Hepatocyte (in vitro differentiated cells): ENCODE data around the gene CHID1.

Source experiments
- EZH2 ChIP-seq: fragments of 200-600 bp; sonication (generic); IDR thresholded peaks from 2 replicates; pipeline ENCODE4 v1.6.1; 2016; ENCODE audit warnings: antibody characterized with exemption, mild to moderate bottlenecking, borderline replicate concordance
- EZH2phosphoT487 ChIP-seq: fragments of 200-600 bp; sonication (generic); IDR thresholded peaks from one replicate; pipeline ENCODE4 v1.6.1; 2018; ENCODE audit warnings: antibody characterized with exemption, mild to moderate bottlenecking, low read depth, moderate library complexity; ENCODE audit not compliant: unreplicated experiment, severe bottlenecking
- TF ChIP-seq, protein P1 (sequence below): fragments of 200-600 bp; sonication (generic); IDR thresholded peaks from 2 replicates; pipeline ENCODE4 v1.5.1; 2016; ENCODE audit warnings: antibody characterized with exemption, mild to moderate bottlenecking; ENCODE audit not compliant: poor library complexity

DNA sequence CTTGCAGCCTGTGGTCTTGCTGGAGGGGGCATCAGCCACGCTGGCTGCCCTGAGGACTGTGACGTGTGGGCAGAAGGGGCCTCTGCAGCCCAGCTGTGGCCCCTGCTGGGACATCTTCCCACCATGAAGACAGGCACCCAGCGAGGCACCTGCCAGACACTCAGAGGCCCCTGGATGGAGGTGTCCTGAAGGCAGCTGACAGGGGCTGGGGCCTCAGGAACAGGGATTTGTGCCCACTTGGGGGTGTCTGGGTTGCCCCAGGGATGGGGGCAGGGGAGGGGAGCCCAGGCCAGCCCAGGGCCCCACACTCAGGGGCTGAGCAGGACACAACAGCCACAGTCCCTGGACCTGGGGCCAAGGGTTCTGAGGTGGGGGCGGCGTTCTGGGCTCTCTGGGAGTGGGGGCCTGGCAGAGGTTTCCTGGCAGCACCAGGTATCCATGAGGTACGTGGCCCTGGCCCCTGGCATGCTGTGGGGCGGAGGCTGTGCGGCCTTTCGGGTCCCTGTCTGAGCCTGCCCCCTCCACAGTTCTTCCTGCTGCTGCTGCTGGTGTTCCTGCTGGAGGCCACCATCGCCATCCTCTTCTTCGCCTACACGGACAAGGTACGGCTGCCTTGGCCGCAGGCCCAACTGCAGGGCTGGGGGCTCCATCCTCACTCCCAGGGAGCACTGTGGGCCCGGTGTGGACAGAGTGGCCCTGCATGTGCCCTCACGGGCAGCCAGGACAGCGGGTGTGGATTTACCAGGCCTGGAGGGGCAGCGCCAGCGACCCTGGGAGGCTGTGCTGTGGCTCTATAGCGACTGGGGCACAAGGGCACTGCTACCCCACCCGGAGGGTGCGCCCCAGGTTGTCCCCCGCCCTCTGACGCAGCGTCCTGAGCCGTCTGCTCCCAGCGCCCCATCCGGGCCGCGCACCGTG is 46.4 kb downstream of the CHID1 start:
- TF ChIP-seq EZH2 = no peak
- no peak for TF ChIP-seq EZH2phosphoT487
- TF ChIP-seq, protein P1, sequence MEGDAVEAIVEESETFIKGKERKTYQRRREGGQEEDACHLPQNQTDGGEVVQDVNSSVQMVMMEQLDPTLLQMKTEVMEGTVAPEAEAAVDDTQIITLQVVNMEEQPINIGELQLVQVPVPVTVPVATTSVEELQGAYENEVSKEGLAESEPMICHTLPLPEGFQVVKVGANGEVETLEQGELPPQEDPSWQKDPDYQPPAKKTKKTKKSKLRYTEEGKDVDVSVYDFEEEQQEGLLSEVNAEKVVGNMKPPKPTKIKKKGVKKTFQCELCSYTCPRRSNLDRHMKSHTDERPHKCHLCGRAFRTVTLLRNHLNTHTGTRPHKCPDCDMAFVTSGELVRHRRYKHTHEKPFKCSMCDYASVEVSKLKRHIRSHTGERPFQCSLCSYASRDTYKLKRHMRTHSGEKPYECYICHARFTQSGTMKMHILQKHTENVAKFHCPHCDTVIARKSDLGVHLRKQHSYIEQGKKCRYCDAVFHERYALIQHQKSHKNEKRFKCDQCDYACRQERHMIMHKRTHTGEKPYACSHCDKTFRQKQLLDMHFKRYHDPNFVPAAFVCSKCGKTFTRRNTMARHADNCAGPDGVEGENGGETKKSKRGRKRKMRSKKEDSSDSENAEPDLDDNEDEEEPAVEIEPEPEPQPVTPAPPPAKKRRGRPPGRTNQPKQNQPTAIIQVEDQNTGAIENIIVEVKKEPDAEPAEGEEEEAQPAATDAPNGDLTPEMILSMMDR = no peak
